ENCODE measurements around the gene SLC25A25. TPM values are rescaled to one million over a fixed set of nuclear protein-coding genes. Genes with fewer than 3 reads are reported as not detected.

SLC25A25 gene
- total and polyA plus RNA-seq, 12 donors, result 11.4 to 60.6 (median 15.6) TPM

- Histone ChIP-seq H3K9me3 (replicated peaks in 1 of 3) (no peaks in the 10 kb centered on the region), H3K4me1 (replicated peaks in 1 of 2) (peaks cover 0 to 9% of the 10 kb centered on the region in 2 donors), H3K36me3 (replicated peaks in 1 of 2) (no peaks in the 10 kb centered on the region), H3K4me3 (no peak within 1 kb of the TSS), H3K27ac (peak within 1 kb of the TSS in 1 of 5 donors; percentile 22), H3K27me3 (no peaks in the 10 kb centered on the region)
- TF ChIP-seq CTCF (IDR thresholded peaks at IDR 0.05), result no peak
- TF ChIP-seq POLR2A (IDR thresholded peaks at IDR 0.05), result no peak
- peak in 5 of 7 donors; percentile 55 to 75 (median 72) for DNase-seq
- intact Hi-C loops (cut with DNase I), result no loop called here
- WGBS, 4 donors, result 47 to 77% (median 52%) methylated on average over 3 to 9 of the region's 9 CpGs
These were observed 81.1 kb downstream of the SLC25A25 start, which contains the start of gene LCN2 for GRCh38 chr9:128149001-128149701. LCN2 (plus strand) TSS chr9:128149453; CDS start chr9:128149526, 73 bp downstream.

DNA sequence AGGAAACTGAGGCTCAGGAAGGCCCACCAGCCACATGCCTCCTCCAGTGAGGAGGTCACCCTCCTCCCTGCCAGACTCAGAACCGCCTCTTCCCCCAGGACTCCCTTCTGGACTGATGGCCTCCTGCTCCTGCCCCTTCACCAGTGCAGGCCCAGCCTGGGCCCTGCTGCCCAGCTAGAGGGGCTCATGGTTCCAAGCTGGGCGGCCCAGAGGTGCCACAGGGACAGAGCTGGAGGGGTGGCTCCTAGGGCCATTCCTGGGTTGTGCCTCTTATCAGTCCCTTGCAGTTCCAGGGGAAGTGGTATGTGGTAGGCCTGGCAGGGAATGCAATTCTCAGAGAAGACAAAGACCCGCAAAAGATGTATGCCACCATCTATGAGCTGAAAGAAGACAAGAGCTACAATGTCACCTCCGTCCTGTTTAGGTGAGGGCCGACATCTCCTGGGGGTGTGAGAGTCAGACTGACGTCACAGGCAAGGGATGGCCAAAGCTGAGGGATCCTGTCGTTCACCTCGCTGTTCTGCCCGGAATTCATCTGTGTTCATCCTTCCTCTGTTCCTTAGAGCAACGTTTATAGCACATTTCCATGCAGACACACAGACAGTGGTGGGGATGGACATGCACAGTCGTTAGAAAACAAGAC, 82.0 kb downstream of the SLC25A25 start:
- H3K9me3 ChIP-seq (replicated peaks in 1 of 3), result no peaks in the 10 kb centered on the region
- peaks cover 0 to 9% of the 10 kb centered on the region in 2 donors for H3K4me1 ChIP-seq (replicated peaks in 1 of 2)
- DNase-seq, result no peak
- H3K36me3 ChIP-seq (replicated peaks in 1 of 2), result no peaks in the 10 kb centered on the region
- no peak overlapping the region for H3K4me3 ChIP-seq
- TF ChIP-seq CTCF (IDR thresholded peaks at IDR 0.05) (no peak), POLR2A (IDR thresholded peaks at IDR 0.05) (no peak)
- 70 to 78% (median 73%) methylated on average over 11 of the region's 11 CpGs for WGBS, 4 donors
- H3K27me3 ChIP-seq, result no peaks in the 10 kb centered on the region
- intact Hi-C loops (cut with DNase I), result no loop called here
- H3K27ac ChIP-seq, result no peak overlapping the region

GRCh38 chr9:128150594-128151308, 82.7 kb downstream of the SLC25A25 start:
- intact Hi-C loops (cut with DNase I), result no loop called here
- TF ChIP-seq POLR2A (IDR thresholded peaks at IDR 0.05) (no peak), CTCF (IDR thresholded peaks at IDR 0.05) (peak in 1 of 6 experiments; percentile 12)
- Histone ChIP-seq H3K4me1 (replicated peaks in 1 of 2) (peaks cover 0 to 9% of the 10 kb centered on the region in 2 donors), H3K9me3 (replicated peaks in 1 of 3) (no peaks in the 10 kb centered on the region), H3K27me3 (no peaks in the 10 kb centered on the region), H3K36me3 (replicated peaks in 1 of 2) (no peaks in the 10 kb centered on the region), H3K27ac (no peak overlapping the region), H3K4me3 (no peak overlapping the region)
- DNase-seq, result peak in 1 of 7 donors; percentile 26
- WGBS, 4 donors, result 82 to 85% (median 84%) methylated on average over 19 of the region's 19 CpGs

All from adrenal gland (tissue), 12 donors.